GM12801 (cell line): Measurements from ENCODE around the gene EFCAB7.

ENCODE experiments used
- CTCF ChIP-seq: IDR thresholded peaks from one replicate; pipeline ENCODE4 v1.5.1; 2011; ENCODE audit warnings: control low read depth; ENCODE audit not compliant: insufficient read length; ENCODE audit errors: extremely low read depth

The EFCAB7 gene

GRCh38 chr1:63533931-63534330, 10.6 kb downstream of the EFCAB7 start:
- no peak for TF ChIP-seq CTCF

GRCh38 chr1:63534406-63534805, 11.1 kb downstream of the EFCAB7 start:
- TF ChIP-seq CTCF: no peak

- TF ChIP-seq CTCF: no peak
Observed at GRCh38 chr1:63537006-63537405, 13.7 kb downstream of the EFCAB7 start.

- no peak for TF ChIP-seq CTCF
Observed at GRCh38 chr1:63537940-63538339, 14.6 kb downstream of the EFCAB7 start.

- no peak for TF ChIP-seq CTCF
Observed at GRCh38 chr1:63545780-63546179, 22.5 kb downstream of the EFCAB7 start.

- TF ChIP-seq CTCF: no peak
Observed at GRCh38 chr1:63547621-63548294, 24.4 kb downstream of the EFCAB7 start.

- TF ChIP-seq CTCF: no peak
Observed at GRCh38 chr1:63548303-63548702, 25.0 kb downstream of the EFCAB7 start.

GRCh38 chr1:63548877-63549276, 25.6 kb downstream of the EFCAB7 start:
- TF ChIP-seq CTCF: no peak
